Upper lobe of left lung (tissue), 6 donors: Measurements from ENCODE around the gene HYCC1. TPM values are rescaled to one million over a fixed set of nuclear protein-coding genes. Genes with fewer than 3 reads are reported as not detected.

Experiments
- ATAC-seq, 2 donors: fragments of 200-7000 bp; cut with Tn5 transposase; one replicate each; pipeline ENCODE4 v1.9.1; 2022; ENCODE audit warnings: mild to moderate bottlenecking in 2 of 2, moderate library complexity in 2 of 2; ENCODE audit not compliant: low FRiP score in 2 of 2
- DNase-seq, 2 donors: peaks; one replicate each; pipeline ENCODE4 v3.0.0-alpha.2; 2019 to 2020
- H3K27ac ChIP-seq, 4 donors: fragments of 200-600 bp; sonication (generic); one replicate each; pipeline ENCODE4 v1.5.1; 2016 to 2019
- H3K27me3 ChIP-seq, 4 donors: fragments of 200-600 bp; sonication (generic); one replicate each; pipeline ENCODE4 v1.5.1; 2017 to 2019
- H3K36me3 ChIP-seq, 4 donors: fragments of 200-600 bp; sonication (generic); one replicate each; pipeline ENCODE4 v1.5.1; 2016 to 2019
- H3K4me1 ChIP-seq, 4 donors: fragments of 200-600 bp; sonication (generic); one replicate each; pipeline ENCODE4 v1.5.1; 2018 to 2019
- H3K4me3 ChIP-seq, 4 donors: fragments of 200-600 bp; sonication (generic); one replicate each; pipeline ENCODE4 v1.5.1; 2017 to 2019; ENCODE audit warnings: mild to moderate bottlenecking in 2 of 4, moderate library complexity in 1 of 4
- H3K9me3 ChIP-seq, 4 donors: fragments of 200-600 bp; sonication (generic); one replicate each; pipeline ENCODE4 v1.5.1; 2018 to 2019
- EP300 ChIP-seq, 4 donors: sonication (generic); formaldehyde crosslinking; IDR thresholded peaks; one replicate each; pipeline ENCODE4 v1.5.1; 2017; ENCODE audit warnings: antibody characterized with exemption in 4 of 4, control low read depth in 2 of 4
- POLR2A ChIP-seq, 4 donors: fragments of 450-650 bp; IDR thresholded peaks; one replicate each; pipeline ENCODE4 v1.5.1; 2016 to 2017; ENCODE audit warnings: antibody characterized with exemption in 4 of 4, mild to moderate bottlenecking in 2 of 4
- POLR2AphosphoS5 ChIP-seq, 2 donors: sonication (generic); formaldehyde crosslinking; IDR thresholded peaks; one replicate each; pipeline ENCODE4 v1.5.1; 2017; ENCODE audit warnings: antibody characterized with exemption in 2 of 2
- WGBS, 2 donors: methylation state at CpG; one replicate each; pipeline ENCODE4 v1.1.5; 2017 to 2018; 5-methylcytosine and 5-hydroxymethylcytosine counted together
- total RNA-seq, 6 donors: library from RNA; depleted of rRNA in 4 of 6; stranded (reverse); fragments of >200 nt in 4 of 6; gene quantifications; one replicate each; pipeline versions ENCODE4 v1.1.0 to v1.2.1, GENCODE V29; 2016 to 2021
- TF ChIP-seq, protein P1 (sequence below), 6 experiments: fragments of 450-650 bp in 4 of 6; fragments of 200-600 bp in 2 of 6; sonication (generic) in 2 of 6; IDR thresholded peaks; one replicate each; pipeline ENCODE4 v1.5.1; 2016 to 2019; ENCODE audit warnings: antibody characterized with exemption in 6 of 6
- donor health status: DM: no; HTN: no; CAD: no; lungs with moderate emphysema.
- donor health status: DM: no; HTN: yes; CAD: no; lungs with severe emphysema.

The HYCC1 gene
- total RNA-seq, 6 donors from 2014 or later = 16.4 to 43.6 (median 38.8) TPM

DNA sequence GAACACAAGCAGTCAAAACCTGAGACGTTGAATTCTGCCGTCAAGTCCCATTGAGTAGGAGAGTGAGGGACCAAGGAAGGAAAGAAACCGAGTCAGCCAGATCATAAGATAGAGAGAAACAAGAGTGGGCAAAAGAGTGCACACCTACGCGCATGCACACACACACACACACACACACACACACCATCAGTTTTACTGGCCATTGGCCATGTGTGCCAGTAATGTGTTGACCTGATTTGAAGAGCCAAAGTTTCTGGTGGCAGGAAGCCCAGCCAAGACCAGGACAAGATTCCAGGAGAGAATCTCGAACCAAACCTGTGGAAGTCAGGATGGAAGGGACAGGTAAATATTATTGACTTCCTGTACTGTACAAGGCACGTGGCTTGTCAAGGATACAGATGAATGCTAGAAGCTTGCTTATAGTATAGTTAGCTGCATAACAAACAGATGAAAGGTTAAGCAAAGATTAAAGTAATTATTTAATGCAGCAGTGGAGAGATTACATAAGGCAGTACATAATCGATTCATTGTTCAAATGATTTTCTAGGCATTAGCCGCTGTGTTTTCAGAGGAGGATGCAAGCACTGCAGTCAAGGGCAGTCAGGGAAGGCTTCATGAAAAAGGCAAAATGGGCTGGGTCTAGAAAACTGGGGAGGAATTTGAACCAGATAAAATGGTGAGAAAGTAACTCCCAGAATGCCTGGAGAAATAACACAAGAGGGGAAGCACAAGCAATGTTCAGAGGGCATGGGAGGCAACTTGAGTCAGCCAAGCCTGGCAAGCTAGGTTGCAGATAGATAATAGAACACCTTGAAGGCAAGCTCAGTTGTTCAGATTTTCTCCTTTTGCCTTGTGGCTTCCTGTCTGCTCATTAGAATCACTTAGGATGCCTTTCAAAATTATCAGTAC, 2.7 kb upstream of the HYCC1 start:
- Histone ChIP-seq H3K4me3 (no peak overlapping the region), H3K36me3 (no peaks in the 10 kb centered on the region), H3K4me1 (peaks cover 13 to 24% (median 16%) of the 10 kb centered on the region in 4 donors), H3K27me3 (no peaks in the 10 kb centered on the region), H3K9me3 (no peaks in the 10 kb centered on the region), H3K27ac (no peak overlapping the region)
- 76 to 78% methylated on average over 9 of the region's 9 CpGs for WGBS, 2 donors
- DNase-seq (no peak), ATAC-seq (no peak)
- no peak for TF ChIP-seq POLR2AphosphoS5 (IDR thresholded peaks at IDR 0.05)
- TF ChIP-seq EP300 (IDR thresholded peaks at IDR 0.05) = no peak

DNA sequence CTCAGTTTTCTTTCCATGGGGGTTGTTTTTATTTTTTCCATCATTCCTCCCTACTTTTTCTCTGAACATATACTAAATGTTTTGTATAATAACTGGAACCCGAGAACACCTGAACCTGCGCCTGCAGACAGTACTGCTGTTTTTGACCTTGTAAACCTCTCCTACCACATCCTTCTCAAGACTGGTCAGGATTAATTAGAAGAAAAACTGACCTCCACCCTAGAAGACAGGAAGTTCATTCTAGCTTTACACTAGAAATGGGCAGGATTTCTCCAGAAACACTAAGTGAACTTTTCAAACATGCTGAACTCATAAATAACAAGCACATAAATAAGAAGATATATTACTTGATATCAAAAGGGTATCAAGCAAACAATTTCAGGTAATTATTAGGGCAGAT, 751 bp upstream of the HYCC1 start:
- DNase-seq (no peak), ATAC-seq (no peak)
- Histone ChIP-seq H3K36me3 (no peaks in the 10 kb centered on the region), H3K27ac (no peak overlapping the region), H3K27me3 (no peaks in the 10 kb centered on the region), H3K9me3 (no peaks in the 10 kb centered on the region), H3K4me1 (peaks cover 15 to 26% (median 20%) of the 10 kb centered on the region in 4 donors), H3K4me3 (no peak overlapping the region)
- 64% methylated on average over 2 of the region's 2 CpGs for WGBS, 2 donors
- TF ChIP-seq, protein P1, sequence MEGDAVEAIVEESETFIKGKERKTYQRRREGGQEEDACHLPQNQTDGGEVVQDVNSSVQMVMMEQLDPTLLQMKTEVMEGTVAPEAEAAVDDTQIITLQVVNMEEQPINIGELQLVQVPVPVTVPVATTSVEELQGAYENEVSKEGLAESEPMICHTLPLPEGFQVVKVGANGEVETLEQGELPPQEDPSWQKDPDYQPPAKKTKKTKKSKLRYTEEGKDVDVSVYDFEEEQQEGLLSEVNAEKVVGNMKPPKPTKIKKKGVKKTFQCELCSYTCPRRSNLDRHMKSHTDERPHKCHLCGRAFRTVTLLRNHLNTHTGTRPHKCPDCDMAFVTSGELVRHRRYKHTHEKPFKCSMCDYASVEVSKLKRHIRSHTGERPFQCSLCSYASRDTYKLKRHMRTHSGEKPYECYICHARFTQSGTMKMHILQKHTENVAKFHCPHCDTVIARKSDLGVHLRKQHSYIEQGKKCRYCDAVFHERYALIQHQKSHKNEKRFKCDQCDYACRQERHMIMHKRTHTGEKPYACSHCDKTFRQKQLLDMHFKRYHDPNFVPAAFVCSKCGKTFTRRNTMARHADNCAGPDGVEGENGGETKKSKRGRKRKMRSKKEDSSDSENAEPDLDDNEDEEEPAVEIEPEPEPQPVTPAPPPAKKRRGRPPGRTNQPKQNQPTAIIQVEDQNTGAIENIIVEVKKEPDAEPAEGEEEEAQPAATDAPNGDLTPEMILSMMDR (IDR thresholded peaks at IDR 0.05) = no peak
- no peak for TF ChIP-seq POLR2AphosphoS5 (IDR thresholded peaks at IDR 0.05)
- no peak for TF ChIP-seq POLR2A (IDR thresholded peaks at IDR 0.05)
- TF ChIP-seq EP300 (IDR thresholded peaks at IDR 0.05) = no peak

DNA sequence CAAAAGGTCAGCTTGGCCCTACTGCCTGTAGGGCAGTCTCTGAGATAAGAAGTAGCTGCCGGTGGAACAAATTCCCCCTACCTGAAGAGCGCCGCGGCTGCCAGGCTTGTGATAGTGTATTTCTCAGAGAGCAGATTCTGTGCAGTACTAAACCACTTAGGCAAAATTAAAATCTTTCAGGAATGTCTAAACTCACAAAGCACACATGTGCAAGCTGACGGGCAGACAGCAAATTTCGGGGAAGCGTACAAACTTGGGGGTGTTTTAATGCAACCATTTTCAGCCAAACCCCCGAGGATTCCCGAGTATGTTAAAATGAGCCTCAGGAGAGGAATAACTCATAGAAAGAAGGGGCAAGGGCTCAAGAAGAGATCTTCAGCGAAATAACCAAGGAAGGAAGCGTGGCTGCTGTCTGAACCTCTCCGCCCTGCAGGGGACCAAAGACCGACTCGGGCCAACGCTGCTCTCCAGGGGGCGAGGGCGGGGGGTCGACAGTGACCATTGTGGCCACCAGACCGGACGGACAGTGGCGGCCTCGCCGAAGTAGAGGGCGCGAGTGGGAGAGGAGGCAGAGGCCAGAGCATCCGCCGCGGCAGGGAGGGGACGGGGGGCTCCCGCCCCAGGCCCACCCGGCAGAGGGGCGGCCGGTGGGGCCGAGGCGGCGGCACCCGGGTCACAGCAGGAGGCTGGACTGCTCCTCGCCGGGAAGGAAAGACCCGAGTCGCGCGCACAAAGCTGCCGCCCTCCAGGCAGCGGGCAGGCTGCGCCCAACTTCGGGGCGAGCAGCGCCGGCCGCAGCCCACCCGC, 819 bp downstream of the HYCC1 start:
- H3K27me3 ChIP-seq = no peaks in the 10 kb centered on the region
- DNase-seq (peak in 1 of 2 donors; percentile 25), ATAC-seq (peak in 1 of 2 donors; percentile 43)
- peaks cover 15 to 26% (median 20%) of the 10 kb centered on the region in 4 donors for H3K4me1 ChIP-seq
- no peaks in the 10 kb centered on the region for H3K9me3 ChIP-seq
- TF ChIP-seq POLR2A (IDR thresholded peaks at IDR 0.05) = no peak
- no peak for TF ChIP-seq POLR2AphosphoS5 (IDR thresholded peaks at IDR 0.05)
- TF ChIP-seq, protein P1 (IDR thresholded peaks at IDR 0.05) = peak in 1 of 6 experiments; percentile 21
- TF ChIP-seq EP300 (IDR thresholded peaks at IDR 0.05) = no peak
- WGBS, 2 donors = 1% methylated on average over 24 to 38 of the region's 52 CpGs
- peak overlapping the region; percentile 60 to 97 (median 84) for H3K4me3 ChIP-seq
- no peaks in the 10 kb centered on the region for H3K36me3 ChIP-seq
- H3K27ac ChIP-seq = peak overlapping the region; percentile 79 to 86 (median 82)

- Histone ChIP-seq H3K4me1 (peaks cover 15 to 26% (median 20%) of the 10 kb centered on the region in 4 donors), H3K27ac (no peak overlapping the region), H3K4me3 (peak overlapping the region in 1 of 4 donors; percentile 97), H3K9me3 (no peaks in the 10 kb centered on the region), H3K36me3 (no peaks in the 10 kb centered on the region), H3K27me3 (no peaks in the 10 kb centered on the region)
- DNase-seq (no peak), ATAC-seq (no peak)
- no peak for TF ChIP-seq EP300 (IDR thresholded peaks at IDR 0.05)
- no peak for TF ChIP-seq POLR2AphosphoS5 (IDR thresholded peaks at IDR 0.05)
- 66 to 74% methylated on average over 6 of the region's 6 CpGs for WGBS, 2 donors
Observed at GRCh38 chr7:23012186-23012585, 1.7 kb downstream of the HYCC1 start.

DNA sequence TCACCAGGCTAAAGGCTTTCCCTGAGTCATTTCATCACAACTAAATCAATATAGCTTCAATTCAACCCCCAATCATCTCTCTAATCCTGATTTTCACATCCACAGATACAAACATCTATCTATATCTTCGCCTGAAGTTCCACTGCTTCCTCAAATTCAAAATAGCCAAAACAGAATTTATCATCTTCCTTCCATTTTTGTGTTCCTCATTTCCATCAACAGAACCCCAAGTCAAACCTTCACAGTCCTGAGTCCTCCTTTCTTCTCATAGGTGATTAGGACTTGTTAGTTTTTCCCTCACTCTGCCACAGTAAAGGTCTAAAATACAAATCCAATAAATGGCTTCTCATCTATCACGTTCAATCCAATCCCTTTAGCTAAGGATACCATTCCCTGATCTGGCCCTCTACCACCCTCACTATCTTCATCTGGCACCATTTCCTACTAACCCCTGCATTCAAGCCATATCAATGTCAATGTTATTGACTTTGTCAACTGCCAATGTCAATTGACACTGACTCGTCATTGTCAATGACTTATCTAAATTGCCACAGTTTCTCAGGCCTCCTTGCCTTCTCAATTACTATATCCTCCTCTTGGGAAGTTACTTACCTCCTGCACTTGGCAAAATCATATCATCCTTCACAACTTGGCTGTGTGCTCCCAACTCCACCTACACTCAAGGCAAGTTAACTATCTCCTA, 2.6 kb downstream of the HYCC1 start:
- TF ChIP-seq POLR2AphosphoS5 (IDR thresholded peaks at IDR 0.05) = no peak
- TF ChIP-seq, protein P1 (IDR thresholded peaks at IDR 0.05) = no peak
- TF ChIP-seq POLR2A (IDR thresholded peaks at IDR 0.05) = no peak
- TF ChIP-seq EP300 (IDR thresholded peaks at IDR 0.05) = no peak
- Histone ChIP-seq H3K4me1 (peaks cover 15 to 26% (median 19%) of the 10 kb centered on the region in 4 donors), H3K4me3 (no peak overlapping the region), H3K27me3 (no peaks in the 10 kb centered on the region), H3K9me3 (no peaks in the 10 kb centered on the region), H3K27ac (no peak overlapping the region), H3K36me3 (no peaks in the 10 kb centered on the region)
- WGBS, 2 donors = 88 to 91% methylated on average over 3 of the region's 3 CpGs
- DNase-seq (no peak), ATAC-seq (no peak)
